Hepatic stellate cell (primary cell): ENCODE measurements around the gene KLHL22.
A peak's percentile ranks its signal among the peaks of the same experiment; 100 is the strongest.
"Not testable (repeated sequence)": the region's sequence is repeated elsewhere in the genome, so short reads cannot be mapped to it uniquely, and the experiment has no call there.

Experiments
- DNase-seq: peaks from one replicate; pipeline ENCODE4 v3.0.0; 2011; ENCODE audit warnings: low spot score

KLHL22 gene

DNA sequence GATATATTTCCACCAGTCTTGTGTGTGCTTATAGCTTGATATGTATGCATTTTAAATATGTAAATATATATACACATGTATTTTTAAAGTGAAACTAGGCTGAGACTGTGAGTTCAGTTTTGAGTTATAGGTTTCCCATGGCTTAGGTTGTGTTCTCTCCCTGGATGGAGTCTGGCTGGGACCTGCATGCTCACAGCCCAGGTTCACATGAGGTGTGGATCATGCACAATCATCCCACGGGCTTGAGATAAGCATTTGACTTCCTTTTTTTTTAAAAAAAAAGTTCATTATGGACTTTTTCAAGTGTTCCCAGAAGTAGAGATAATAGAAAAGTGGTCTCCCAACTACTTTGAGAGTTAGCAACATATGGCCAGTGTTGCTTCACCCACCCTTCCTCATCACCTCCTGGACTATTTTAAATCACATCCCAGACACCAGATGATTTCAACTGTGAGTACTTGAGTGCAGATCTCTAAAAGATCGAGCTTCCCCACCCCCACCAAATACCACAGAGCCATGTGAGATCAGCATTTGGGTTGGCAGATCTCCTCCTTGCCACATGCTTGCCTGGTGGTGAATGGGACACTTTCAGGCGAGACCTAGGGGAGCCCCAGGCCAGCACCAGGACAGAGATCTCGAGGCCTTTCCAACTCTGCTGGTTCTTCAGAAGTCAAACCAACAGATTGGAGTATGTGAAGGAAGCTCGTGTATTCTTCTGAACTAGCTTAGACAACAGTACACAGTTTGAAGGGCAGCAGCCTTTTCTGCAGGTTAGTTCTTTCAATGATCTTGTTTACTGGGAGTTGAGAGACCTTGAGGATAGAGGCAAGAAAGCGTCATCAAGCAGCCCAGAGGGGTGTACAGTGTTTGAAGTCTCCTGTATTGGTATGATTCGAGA lies 27.7 kb upstream of the KLHL22 start:
- DNase-seq = no peak

DNA sequence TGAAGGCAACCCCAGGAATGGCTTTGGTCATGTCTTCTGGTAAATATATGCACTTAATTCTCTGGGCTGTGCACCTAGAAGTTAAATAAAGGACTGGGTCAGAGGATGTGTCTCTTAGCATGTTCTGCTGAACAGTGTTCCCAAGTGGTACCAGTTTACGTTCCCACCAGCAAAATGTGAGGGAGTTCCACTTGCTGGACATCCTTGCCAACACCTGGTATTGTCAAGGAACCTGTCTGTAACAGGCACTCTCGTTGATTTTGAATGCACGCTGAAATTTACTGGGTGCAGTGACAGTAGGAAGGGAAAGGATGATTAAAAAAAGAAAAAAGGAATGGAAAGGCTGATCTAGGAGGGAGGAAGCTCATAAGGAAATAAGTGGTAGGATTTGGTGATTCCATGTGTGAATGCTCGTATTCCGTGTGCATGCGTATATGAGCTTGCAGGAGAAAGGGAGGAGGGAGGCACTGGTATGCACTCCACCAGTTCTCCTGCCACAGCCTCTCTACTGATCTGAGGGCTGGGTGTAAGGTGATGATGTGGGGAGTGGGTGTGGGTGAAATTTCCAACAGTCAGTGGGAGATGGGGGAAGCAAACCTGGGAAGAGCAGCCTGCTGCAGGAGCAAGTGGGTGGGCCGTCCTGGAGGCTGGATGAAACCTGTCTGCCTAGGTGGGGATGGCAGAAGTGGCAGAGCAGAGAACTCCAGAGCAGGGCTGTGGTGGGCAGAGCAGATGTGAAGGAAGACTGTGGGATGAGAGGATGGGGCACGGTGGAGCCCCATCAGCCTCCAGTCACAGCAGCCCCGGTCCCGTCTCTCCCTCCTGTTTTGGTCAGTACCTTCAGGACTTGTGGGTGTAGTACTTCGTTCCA lies 26.8 kb upstream of the KLHL22 start:
- DNase-seq = no peak

DNA sequence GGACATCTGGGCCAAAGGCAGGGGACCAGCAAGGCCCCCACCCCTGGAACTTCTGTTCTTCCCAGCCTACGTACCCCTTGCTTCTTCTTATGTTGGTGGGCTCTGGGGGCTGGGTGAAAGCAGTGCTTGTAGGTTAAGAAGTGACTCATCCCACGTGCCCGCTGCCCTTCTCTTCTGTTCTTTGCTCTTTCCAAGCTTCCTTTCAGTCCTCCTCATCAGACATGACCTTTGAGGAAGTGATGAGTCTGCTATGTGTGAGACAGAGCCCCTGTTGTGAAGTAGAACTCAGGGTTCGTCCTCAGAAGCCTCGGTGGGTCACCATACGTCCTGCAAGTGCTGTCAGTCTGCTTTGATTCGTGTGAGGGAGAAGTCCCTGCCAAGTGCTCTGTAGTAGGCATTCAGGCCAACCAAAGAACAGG lies 24.5 kb upstream of the KLHL22 start:
- DNase-seq = no peak

DNA sequence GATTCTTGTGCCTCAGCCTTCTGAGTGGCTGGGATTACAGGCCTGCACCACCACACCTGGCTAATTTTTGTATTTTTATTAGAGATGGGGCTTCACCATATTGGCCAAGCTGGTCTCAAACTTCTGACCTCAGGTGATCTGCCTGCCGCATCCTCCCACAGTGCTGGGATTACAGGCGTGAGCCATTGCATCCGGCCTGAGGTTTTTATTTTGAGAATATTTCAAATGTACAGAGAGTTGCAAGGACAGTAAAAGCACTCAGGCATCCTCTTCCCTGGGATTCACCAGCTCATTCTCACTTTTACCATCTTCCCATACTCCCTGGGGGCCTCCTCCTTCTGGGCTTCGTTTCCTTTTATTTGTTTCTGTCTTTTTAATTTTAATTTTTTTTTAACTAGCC lies 24.0 kb upstream of the KLHL22 start:
- DNase-seq = no peak

DNA sequence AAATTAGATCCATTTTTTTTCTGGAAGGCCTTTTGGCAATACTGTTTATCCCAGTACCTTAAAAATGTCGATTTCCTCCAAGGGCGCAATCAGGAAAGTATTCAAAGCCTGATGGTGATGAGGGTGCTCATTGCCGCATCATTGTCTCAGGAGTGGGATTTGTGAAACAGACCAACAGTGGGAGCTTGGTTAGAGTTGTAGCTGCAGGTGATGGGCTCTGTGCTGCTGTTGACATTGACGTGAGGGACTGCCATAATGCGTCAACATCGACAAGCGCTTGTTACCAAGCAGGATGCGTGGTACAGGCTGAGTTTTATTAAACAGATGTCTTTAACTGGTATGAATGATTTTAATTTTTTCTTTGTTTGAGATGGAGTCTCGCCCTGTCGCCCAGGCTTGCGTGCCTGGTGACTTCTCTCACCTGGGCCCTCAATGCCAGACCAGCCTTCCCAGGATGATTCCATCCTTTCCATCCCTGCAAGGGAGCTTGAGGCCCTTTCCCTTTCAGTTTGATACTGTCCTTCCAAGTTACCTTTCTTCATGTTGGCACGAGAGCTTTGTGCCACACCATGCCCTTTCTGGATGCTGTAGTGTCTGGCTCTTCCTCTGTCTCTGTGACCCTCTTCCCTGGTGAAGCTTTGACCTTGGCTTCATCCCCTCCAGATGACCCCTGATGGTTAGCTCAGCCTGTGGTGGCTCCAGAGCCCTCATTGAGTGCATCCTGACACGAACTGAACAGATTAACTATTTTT lies 22.4 kb upstream of the KLHL22 start:
- DNase-seq = no peak

DNA sequence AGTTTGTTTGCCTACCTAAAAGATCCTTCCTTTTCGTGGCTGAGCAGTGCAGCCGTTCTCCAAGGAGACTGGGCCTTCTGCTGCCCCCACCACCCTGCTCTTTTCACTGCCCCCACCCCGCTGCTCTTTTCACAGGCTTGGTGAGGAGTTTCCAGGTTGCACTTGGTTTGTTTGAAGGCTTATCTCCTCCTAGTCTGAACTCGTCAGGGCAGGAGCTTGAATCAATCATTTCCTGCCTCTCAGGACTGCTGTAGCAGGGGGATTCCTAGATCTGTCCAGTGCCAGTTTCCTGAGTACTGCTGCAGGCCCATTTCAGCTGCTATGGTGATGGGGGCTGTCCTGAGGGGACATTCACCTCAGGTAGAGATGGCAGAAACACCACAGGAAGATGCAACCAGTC lies 21.8 kb upstream of the KLHL22 start:
- no peak for DNase-seq

DNA sequence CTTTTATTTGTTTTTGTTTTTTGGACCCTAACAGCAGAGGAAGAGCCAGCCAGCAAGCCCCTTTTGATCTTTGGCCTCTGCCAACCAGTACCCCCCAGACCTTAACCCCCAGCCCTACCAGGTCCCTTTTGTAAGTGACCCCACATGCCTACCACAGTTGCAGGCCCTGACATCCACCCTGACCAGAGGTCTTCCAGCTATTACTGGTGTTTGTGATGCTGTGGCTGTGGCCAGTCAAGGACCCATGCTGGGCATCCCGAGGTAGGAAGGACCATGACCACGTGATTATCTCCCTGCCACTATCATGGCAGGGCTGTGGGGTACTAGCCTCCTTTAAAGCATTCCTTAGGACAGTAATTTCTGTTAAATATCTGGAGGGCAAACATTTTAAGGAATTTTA lies 20.8 kb upstream of the KLHL22 start:
- no peak for DNase-seq

DNA sequence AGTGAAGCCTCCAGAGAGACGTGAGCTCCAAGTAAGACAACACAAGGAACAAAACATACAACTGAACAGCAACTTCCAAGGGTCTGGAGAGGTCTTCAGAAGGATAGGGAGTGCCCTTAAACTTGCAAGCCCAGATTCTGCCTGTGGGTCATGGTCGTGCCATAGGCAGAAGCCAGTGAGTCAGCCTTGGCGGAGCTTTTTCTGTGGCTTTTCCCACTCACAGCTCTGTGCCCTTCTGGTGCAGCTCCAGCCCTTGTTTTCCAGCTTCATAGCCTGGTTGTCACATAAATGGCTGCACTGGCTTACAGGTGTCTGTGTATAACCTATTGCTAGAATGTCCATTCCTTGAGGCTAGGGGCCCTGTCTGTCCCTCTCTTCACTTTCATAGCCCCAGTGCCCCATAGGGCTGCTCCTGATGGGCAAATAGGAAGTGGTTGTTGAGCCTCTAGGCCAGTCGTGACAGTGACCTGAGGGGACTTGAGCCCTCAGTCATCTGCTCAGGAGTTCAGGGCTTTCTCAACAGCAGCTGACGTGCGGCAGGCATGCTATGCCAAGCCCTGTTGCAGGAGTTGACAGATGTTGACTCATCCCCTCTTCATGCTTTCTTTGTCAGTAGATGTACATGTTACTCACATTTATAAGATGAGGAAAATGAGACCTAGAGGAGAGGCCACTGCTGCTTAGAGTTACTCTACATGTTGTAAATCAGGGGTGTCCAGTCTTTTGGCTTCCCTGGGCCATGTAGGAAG lies 19.2 kb upstream of the KLHL22 start:
- DNase-seq = peak; percentile 83

DNA sequence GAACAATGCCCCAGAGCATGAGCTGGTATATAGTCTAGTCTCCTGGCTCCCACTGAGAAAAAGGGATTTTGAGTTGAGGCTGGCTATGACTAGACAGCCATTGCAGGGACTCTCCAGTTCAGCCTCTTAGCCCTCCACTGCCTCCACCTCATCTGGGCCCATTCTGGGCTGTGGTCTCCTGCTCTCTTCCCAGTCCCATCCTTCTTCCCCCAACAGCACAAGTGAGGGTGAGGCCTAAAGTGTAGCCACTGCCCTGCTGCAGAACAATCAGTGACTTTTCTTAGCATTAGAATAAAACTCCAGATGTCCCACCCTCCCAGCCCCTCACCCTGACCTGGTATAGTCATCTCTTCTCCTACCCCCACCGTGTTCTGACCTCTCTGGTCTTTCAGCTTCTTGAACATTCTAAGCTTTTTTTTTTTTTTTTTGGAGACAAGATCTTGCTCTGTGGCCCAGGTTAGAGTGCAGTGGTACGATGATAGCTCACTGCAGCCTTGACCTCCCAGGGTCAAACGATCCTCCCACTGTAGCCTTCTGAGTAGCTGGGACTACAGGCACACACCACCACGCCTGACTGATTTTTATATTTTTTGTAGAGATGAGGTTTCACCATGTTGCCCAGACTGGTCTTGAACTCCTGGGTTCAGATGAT lies 16.1 kb upstream of the KLHL22 start:
- no peak for DNase-seq

DNA sequence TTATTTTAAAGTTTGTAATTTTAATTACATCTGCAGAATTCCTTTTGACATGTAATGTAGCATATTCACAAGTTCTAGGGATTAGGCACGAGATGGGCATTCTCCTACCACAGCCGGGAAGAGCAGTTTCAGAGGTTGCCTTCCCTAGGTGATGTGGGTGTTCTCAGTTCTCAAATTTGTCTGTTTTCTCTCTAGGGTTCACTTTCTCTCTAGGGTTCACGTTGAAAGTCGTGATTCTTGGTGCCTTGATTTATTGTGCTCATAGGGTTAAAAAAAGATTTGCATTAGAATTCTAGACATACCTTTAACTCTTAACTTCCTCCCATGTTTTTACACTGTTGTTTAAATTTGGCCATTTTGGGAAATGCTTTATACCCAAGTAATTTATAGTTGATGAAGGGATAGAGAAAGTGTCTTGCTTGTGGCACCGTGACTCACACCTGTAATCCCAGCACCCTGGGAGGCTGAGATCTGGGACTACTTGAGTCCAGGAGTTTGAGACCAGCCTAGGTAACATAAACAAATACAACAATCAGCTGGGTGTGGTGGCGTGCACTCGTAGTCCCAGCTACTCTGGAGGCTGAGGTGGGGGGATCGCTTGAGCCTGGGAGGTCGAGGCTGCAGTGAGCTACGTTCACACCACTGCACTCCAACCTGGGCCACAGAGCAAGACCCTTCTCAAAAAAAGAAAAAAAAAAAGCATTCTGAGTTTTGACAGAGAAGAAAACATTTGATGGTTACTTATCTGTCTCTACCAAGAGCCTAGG lies 15.4 kb upstream of the KLHL22 start:
- no peak for DNase-seq

DNA sequence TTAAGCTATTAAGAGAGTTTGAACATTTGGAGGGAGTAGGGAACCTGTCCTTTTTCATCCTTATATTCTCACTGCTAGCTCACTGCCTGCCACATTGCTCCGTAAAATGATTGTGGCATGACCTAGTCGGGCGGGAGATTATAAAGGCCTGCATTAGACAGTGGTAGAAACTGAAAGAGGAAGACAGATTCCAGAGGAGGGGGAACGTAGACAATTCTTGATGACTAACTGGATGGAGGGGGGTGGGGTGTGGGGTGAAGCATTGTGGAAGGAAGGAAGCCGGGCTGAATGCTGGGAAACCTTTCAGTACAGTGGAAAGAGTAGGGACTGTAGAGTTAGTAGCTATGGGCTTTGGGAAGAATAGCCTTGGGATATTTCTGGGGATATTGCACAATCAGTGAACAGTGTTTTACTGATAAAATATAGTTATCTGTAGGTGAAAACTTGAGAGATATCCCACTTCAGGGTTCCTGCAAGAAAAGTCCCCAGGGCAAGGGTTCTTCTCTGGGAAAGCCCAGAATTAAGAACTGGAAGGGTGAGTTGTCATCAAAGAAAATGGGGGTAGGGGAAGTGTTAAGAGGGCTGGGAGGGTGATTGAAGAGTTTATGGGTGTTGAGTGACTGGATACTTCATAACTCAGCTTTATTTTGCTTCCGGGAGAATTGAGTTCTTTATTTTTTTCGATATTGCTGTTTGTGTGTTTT lies 13.9 kb upstream of the KLHL22 start:
- peak; percentile 92 for DNase-seq

DNA sequence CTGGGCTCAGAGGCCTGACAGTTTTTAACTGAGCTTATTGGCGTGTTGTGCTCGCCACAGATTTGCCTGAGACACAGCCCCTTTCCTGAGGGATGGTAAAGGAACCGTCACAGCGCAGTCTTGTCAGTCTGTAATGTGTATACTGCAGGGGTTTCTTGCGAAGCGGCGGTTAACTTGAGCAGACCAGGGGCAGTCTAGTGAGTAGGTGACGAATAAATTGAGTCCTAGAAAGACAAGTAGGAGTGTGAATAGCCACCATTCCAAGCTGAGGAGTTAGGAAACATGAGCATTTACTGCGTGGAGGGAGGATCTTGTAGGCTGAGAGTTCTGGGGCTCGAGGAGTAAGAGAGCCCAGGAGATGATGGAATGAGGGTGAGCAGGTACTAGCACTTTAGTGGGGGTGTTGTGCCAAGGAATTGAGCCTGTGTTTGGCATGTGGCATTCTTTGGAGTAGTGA lies 13.2 kb upstream of the KLHL22 start:
- no peak for DNase-seq

DNA sequence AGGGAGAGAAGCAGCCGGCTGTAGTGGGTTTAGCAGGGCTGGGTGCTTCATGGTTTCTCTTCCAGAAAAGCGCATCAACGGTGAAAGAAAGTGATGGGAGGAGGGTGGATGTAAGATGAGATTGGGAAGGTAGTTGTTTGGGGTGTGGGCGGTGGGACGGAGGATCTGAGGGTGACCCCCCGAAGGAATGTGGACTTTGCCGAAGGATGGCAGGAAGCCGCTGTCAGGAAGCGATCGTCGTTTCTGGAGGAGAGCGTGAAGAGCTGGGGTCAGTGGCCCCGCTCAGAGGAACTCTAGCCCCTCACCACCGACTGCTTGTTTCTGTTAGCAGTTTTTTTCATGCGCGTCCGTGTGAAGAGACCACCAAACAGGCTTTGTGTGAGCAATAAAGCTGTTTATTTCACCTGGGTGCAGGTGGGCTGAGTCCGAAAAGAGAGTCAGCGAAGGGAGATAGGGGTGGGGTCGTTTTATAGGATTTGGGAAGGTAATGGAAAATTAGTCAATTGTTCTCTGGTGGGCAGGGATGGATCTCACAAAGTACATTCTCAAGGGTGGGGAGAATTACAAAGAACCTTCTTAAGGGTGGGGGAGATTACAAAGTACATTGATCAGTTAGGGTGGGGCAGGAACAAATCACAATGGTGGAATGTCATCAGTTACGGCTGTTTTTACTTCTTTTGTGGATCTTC lies 12.6 kb upstream of the KLHL22 start:
- not testable (repeated sequence) for DNase-seq

DNA sequence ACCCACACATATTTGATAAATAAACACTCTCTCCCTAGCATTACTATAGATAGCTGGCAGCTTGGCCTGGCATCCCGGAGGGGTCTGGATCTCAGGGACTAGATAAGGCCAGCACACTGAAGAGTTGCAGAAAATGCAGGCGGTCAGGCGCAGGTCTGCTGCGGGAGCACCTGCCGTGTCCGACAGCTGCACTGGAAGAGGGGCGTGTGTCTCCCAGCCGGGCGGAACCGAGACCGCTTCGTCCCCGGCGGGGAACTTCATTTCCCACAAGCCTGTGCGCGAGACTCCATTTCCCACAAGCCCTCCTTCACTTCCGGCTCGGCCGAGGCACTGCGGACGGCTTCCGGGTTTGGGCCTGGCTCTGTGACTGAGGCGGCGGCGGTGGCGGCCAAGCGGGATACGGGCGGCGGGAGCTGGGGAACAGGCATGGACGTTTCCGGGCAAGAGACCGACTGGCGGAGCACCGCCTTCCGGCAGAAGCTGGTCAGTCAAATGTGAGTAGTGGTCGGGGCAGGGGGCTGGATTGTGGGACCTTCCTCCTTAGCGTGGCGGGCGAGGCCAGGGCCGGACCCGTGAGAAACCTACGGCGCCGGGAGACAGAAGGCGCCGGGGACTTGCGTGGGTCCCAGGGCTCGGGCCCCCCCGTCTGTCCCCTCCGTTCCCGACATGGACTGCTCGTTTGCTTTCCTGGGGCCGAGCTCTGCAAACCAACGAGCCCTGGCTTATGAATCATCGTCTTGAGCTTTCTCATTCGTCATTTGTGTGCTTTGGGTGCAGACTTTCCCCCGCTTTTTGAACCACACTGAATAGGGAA lies 11.9 kb upstream of the KLHL22 start, which contains the start of gene MED15:
MED15 (plus strand) TSS at position 358 of the 814 bp plus-strand sequence; CDS start at position 427, 69 bp downstream.
- peak; percentile 86 for DNase-seq

DNA sequence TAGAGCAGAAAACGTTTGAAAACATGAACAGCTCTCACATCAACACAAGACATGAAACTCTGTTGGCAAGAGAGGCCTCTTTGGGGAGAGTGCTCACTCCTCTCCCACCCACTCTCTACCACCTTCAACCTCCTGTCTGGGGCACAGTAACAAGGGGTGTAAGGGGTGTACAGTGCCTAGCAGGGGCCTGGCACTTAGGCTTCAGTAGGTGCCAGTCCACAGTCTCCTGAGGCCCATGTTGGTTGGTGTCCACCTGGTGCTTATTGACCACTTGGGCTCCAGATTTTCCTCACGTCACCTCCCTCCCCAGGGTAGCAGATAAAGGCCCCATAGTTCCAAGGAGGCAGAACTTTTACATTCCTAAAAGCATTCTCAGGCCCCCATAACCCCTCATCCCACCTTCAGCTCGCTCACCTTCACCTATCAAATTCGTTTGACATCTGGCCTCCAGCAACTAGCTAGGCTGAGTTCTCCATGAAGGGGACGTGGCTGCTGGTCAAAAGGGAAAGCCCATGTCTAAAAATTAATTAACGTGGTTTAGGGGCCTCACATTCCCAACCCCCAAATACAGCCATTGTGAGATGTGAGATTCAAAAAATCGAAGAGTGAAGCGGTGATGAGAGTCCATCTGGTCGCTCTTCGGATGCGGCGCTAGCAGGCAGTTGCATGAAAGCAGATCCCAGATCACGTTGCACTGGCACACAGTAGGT lies 11.1 kb upstream of the KLHL22 start:
- DNase-seq = no peak

DNA sequence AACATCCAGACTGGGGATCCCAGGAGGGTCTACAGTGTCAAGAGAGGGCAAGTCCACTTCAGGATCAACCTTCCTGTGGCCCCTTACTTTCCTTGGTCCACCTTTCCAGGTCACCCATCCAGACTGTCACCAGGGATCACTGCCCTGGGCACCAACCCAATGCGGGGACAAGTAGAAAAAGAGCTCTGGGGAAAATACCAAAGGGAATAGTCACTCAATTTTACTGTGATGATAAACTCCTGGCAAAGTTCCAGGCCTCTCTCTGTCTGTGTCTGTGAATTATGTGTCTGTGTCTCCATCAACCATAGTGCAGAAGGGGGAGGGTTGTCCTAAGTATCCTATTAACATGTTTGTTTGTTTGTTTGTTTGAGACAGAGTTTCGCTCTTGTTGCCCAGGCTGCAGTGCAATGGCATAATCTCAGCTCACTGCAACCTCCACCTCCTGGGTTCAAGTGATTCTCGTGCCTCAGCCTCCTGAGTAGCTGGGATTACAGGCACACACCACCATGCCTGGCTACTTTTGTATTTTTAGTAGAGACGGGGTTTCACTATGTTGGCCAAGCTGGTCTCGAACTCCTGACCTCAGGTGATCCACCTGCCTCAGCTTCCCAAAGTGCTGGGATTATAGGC lies 8.8 kb upstream of the KLHL22 start:
- DNase-seq = peak; percentile 73

DNA sequence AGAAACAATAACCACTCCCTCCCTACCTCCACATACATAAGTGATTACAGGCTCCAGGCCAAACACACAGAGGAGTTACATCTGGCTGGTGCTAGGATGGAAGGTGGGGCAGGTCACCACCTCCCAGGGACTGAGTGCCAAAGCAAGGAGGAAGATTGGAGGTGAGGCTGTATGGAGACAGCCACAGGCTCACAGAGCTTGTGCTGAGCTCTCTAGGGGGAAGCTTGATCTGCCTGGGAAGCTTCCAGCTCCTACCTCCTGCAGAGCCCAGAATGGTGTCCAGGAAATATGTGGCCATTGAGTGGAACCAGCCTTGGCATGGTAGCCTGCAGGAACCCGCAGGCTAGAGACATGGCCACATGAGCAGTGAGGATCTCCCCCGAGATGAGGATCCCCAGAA lies 8.2 kb upstream of the KLHL22 start:
- DNase-seq = no peak
